GM12873 (cell line): ENCODE measurements around the gene UBN2.

ENCODE experiments used
- CTCF ChIP-seq: IDR thresholded peaks from 2 replicates; pipeline ENCODE4 v1.5.1; 2012; ENCODE audit warnings: low read depth, mild to moderate bottlenecking, moderate library complexity, low read length, control low read depth; ENCODE audit not compliant: insufficient read depth; ENCODE audit errors: missing control alignments

UBN2 gene

DNA sequence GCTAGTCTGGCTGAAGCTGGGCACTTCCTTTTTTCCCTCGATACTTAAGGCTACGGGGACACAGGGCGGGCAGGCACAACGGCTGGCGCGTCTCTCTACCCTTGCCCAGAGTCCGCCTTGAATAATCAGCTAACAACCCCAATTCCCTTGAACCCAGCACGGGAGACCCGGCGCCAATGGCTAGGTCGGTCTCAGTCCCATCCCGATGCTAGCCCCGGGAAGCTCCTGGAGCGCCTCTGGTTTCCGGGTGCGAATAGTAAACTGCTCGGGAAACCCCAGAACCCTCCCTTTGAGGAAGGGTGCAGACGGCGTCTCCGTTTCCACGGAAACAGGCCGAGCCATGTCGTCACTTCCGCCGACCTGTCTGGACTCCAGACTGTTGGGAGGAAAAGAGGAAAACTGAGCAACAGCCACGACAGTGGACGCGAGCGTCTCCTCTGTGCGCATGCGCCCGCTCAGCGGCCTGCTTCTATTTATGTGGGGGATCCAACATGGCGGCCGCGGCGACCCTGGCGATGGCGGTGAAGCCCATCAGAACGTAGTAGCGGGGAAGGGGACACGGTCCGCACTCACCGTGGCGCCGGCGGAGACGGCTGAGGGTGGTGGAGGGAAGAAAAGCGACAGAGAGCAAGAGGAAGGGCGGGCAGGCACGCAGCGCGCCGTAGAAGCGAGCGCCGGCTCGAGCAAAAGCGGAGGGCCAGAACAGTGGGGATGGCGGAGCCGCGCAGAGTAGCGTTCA is at the start of gene UBN2:
TSS of gene UBN2 (plus strand) at position 464 of the 739 bp plus-strand sequence. CDS start at position 712, 248 bp downstream.
- TF ChIP-seq CTCF: no peak

GRCh38 chr7:139181404-139181803 is 49.6 kb upstream of the UBN2 start:
- no peak for TF ChIP-seq CTCF

DNA sequence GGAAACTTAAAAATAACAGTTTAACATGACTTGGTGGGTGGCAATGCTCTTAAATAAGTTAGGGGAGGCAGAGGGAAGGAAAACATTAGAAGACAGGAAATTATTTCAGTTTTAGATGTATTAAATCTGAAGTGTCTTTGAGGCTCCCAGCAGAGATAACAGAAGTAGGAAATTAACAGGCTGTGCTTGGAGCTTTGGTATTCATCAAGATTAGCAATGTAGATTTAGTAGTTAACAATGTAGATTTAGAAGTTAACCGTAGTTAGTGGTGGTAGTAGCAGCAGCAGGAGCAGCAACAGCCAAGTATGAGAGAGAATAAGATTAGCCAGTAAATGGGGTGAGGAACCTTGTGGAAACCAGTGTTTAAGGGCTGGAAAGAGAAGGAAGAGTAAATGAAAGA is 48.7 kb upstream of the UBN2 start:
- TF ChIP-seq CTCF: no peak

DNA sequence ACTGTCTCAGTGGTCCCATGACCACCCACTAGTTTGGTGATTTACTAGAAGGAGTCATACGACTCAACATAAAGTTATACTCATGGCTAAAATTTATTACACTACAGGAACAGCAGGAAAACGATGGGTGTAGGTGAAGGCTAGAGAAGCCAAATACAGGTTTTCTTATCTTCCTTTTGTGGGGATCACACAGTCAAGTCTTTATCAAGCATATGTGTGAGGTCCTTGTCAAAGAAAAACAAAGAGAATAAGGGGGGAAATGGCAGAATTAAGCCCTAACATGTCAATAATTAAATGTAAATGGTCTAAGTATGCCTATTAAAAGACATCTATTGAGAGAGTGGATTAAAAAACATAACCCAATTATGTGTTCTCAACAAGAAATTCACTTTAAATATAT is 47.8 kb upstream of the UBN2 start:
- TF ChIP-seq CTCF: no peak

GRCh38 chr7:139183878-139184338 is 47.1 kb upstream of the UBN2 start:
- no peak for TF ChIP-seq CTCF

- TF ChIP-seq CTCF: no peak
Observed at GRCh38 chr7:139186146-139186545, 44.9 kb upstream of the UBN2 start.

- TF ChIP-seq CTCF: no peak
Observed at GRCh38 chr7:139189357-139189756, 41.7 kb upstream of the UBN2 start.
